HG03039 (cell line): ENCODE data around the gene CREB5.
A peak's percentile ranks its signal among the peaks of the same experiment; 100 is the strongest.

Experiments
- ATAC-seq: cut with Tn5 transposase; IDR thresholded peaks from one replicate; pipeline ENCODE4 v1.9.1; 2021; ENCODE audit warnings: mild to moderate bottlenecking, moderate library complexity; ENCODE audit not compliant: unreplicated experiment

The CREB5 gene

DNA sequence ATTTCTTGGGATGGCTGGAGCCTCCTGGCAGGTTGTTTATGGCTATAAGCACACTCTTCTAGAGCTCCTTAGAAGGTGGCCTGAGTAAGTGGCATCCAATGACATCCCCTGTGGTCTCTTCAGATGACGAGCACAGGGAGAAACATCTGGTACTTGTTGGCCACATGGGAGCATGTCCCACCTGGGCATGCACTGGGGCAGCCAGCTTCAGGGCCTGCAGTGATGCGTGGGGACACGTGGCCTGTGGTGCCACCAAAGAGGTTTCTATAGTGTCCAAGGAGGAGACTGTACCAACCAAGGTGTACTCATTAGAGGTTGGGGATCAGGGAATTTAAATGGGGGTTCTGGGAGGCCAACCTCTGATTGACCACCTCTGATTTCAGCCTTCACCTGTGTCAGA is 420.4 kb downstream of the CREB5 start:
- ATAC-seq, result no peak

DNA sequence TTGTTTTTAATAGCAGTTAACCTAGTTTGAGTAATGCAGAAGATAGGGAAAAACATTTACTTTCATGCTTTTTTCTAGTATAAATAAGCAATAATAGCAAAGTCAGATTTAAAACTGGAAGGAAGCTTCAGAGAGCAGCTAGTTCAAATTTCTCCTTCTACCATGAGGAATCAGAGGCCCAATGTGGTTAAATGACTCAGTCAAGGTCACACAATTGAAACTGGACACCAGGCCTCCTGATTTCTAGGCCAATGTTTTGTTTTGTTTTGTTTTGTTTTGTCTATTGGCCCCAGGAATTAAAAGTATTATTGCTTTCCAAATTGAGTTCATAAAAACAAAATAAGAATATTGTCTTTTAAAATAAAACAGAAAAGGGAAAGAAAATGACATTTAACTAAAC is 423.5 kb downstream of the CREB5 start:
- ATAC-seq, result no peak

- no peak for ATAC-seq
Observed at GRCh38 chr7:28836716-28837115, 424.4 kb downstream of the CREB5 start.

GRCh38 chr7:28837216-28837615 is 424.9 kb downstream of the CREB5 start:
- ATAC-seq, result no peak

DNA sequence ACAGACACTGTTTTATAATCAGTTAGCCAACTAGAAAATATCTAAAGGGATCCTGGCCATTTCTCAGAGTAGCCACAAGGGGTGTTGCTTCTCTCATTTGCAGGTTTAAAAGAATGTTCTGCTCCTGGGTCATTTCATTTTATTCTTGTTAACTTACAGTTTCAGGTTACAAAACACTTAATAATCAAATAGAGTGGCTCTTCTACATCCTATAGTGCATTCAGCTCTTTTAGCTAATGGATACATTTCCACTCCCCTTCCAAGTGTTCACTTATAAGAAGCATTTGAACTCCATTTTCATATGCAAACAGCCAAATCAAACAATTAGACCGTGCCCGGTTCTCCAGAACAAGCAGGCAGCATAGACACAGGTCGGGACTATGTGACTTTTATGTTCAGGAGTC is 428.3 kb downstream of the CREB5 start:
- ATAC-seq, result no peak

GRCh38 chr7:28841766-28842165 is 429.4 kb downstream of the CREB5 start:
- ATAC-seq, result no peak

GRCh38 chr7:28842769-28843295 is 430.5 kb downstream of the CREB5 start:
- no peak for ATAC-seq

DNA sequence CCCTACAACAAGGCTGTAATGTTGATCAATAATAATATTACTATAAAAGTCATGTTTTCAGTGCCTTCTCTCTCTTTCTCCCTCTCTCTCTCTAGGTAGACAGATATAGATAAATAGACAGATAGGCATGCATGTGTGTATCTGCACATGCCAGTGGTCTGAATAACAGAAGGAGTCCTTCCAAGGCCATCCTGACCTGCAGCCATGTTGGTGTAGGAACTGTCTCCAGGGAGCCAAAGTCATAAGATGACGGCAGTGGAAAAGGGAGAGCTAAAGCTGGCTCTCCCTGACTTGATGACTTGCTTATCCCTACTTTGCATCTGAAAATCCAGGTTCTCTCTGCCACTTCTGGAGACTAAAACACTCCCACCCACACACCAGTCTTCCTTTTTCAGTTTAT is 432.8 kb downstream of the CREB5 start:
- no peak for ATAC-seq

- no peak for ATAC-seq
Observed at GRCh38 chr7:28847176-28847575, 434.9 kb downstream of the CREB5 start.

GRCh38 chr7:28847681-28848080 is 435.4 kb downstream of the CREB5 start:
- no peak for ATAC-seq

- no peak for ATAC-seq
Observed at GRCh38 chr7:28848906-28849305, 436.6 kb downstream of the CREB5 start.

DNA sequence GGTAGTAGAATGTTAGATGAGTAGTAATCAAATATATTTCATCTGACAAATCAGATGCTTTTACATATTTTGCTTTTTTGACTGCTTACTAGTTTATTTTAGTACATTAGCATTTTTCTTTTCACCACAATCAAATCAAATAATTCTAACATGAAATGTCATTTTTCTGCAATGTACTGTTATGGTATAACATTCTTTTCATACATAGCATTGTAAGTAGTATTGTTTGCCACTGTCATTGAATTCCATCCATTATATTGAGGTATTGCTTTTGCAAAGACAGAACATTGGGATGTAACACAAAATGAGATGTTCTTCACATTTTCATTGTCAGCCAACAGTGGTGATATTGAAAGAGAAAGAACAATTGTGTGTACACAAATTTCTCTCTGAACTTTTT is 438.4 kb downstream of the CREB5 start:
- ATAC-seq, result no peak

GRCh38 chr7:28853150-28853549 is 440.8 kb downstream of the CREB5 start:
- no peak for ATAC-seq

GRCh38 chr7:28853834-28854749 is 441.8 kb downstream of the CREB5 start:
- peak; percentile 96 for ATAC-seq

DNA sequence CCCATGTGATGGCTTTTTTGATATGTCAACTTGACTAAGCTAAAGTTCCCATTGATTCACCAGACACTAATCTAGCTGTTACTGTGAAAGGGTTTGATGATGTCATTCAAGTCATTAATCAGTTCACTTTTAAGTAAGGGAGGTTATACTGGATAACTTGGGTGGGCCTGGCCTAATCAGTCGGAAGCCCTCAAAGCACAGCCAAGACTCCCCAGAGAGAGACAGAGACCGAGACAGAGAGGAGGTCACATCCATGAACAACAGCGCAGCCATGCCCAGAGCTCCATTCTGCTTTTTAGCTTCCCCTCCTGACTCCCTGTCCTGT is 442.4 kb downstream of the CREB5 start:
- no peak for ATAC-seq

- no peak for ATAC-seq
Observed at GRCh38 chr7:28855538-28856217, 443.4 kb downstream of the CREB5 start.

- no peak for ATAC-seq
Observed at GRCh38 chr7:28856656-28857055, 444.3 kb downstream of the CREB5 start.

DNA sequence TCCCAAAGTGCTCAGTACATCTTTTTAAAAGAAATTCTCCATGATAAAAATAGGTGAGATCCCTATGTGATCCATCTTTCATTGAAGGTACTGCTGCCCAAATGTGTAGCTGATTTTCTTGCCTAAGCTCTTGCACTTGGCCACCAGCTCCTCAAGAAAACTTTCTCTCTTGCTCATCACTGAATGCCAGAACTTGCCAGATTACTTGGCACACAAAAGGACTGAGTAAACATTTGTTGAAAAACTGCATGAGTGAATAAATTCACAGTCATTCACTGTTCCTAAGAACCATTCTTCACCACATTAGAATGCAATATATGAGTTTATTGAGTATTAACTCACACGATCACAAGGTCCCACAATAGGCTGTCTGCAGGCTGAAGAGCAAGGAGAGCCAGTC is 445.9 kb downstream of the CREB5 start:
- no peak for ATAC-seq

GRCh38 chr7:28858895-28859294 is 446.6 kb downstream of the CREB5 start:
- ATAC-seq, result no peak

- ATAC-seq, result no peak
Observed at GRCh38 chr7:28861825-28862224, 449.5 kb downstream of the CREB5 start.

DNA sequence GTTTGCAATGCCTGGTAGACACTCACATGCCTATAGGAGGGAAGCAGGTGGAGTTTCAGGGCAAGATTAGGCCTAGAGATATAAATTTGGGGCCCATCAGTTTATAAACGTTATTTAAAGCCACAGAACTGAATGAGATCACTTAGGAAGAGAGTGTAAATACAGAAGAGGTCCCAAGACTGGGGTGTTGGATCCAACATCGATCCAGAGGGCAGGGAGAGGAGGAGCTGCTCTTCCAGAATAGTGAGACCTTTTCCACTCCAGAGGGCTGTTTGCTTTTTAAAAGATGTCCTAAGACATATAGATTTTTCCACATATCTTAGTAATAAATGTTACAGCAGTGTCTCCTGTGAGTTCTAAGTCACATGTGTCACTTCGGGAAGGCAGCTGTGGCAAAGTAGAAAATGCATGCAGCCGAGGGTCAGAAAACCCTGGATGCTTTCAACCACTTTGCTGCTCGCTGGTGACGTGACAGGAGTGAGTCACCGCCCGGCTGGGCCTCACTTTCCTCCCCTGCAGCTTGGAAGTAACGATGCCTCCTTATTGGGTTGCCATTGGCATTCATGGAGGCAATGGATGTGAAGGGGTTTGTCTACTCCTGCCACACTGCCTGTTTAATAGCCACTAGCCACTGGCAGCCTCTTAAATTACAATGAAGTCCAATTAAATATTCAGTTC is 450.4 kb downstream of the CREB5 start:
- no peak for ATAC-seq
